GM23248 (cell line): ENCODE measurements around the gene RBBP8NL. TPM values are rescaled to one million over a fixed set of nuclear protein-coding genes. Genes with fewer than 3 reads are reported as not detected.

Experiments
- DNase-seq: peaks from one replicate; pipeline ENCODE4 v3.0.0-alpha.2; 2015
- H2AFZ ChIP-seq: fragments of 200-600 bp; sonication (generic); 2 replicates; pipeline ENCODE4 v1.6.1; 2016; ENCODE audit warnings: antibody characterized with exemption
- H3F3A ChIP-seq: fragments of 200-600 bp; sonication (generic); 2 replicates; pipeline ENCODE4 v1.6.1; 2016; ENCODE audit warnings: mild to moderate bottlenecking, antibody characterized with exemption, mixed run types; ENCODE audit not compliant: insufficient read depth
- H3K27ac ChIP-seq: fragments of 200-600 bp; sonication (generic); 2 replicates; pipeline ENCODE4 v1.5.1; 2016; ENCODE audit warnings: mild to moderate bottlenecking
- H3K27me3 ChIP-seq: fragments of 200-600 bp; sonication (generic); replicated peaks from 2 replicates; pipeline ENCODE4 v1.6.1; 2016; ENCODE audit warnings: mild to moderate bottlenecking; ENCODE audit not compliant: insufficient read depth
- H3K36me3 ChIP-seq: fragments of 200-600 bp; sonication (generic); 2 replicates; pipeline ENCODE4 v1.6.1; 2016; ENCODE audit warnings: low read depth, mild to moderate bottlenecking
- H3K4me1 ChIP-seq: fragments of 200-600 bp; sonication (generic); 2 replicates; pipeline ENCODE4 v1.6.1; 2016; ENCODE audit warnings: mild to moderate bottlenecking; ENCODE audit not compliant: insufficient read depth
- H3K4me2 ChIP-seq: fragments of 200-600 bp; sonication (generic); one replicate; pipeline ENCODE4 v1.6.1; 2016; ENCODE audit warnings: mild to moderate bottlenecking; ENCODE audit not compliant: unreplicated experiment
- H3K4me3 ChIP-seq: fragments of 200-600 bp; sonication (generic); 2 replicates; pipeline ENCODE4 v1.5.1; 2016; ENCODE audit warnings: mild to moderate bottlenecking
- H3K79me2 ChIP-seq: fragments of 200-600 bp; sonication (generic); 2 replicates; pipeline ENCODE4 v1.6.1; 2016; ENCODE audit warnings: mild to moderate bottlenecking; ENCODE audit not compliant: insufficient read depth
- H3K9ac ChIP-seq: fragments of 200-600 bp; sonication (generic); 2 replicates; pipeline ENCODE4 v1.6.1; 2016; ENCODE audit warnings: mild to moderate bottlenecking
- H3K9me2 ChIP-seq: fragments of 200-600 bp; sonication (generic); 2 replicates; pipeline ENCODE4 v1.6.1; 2016; ENCODE audit warnings: mixed run types, mild to moderate bottlenecking, moderate library complexity; ENCODE audit not compliant: insufficient read depth
- H3K9me3 ChIP-seq: fragments of 200-600 bp; sonication (generic); one replicate; pipeline ENCODE4 v1.6.1; 2017; ENCODE audit warnings: low read depth
- H4K20me1 ChIP-seq: fragments of 200-600 bp; sonication (generic); 2 replicates; pipeline ENCODE4 v1.6.0; 2016; ENCODE audit not compliant: insufficient read depth
- EZH2 ChIP-seq: fragments of 200-600 bp; sonication (generic); IDR thresholded peaks from 2 replicates; pipeline ENCODE4 v1.6.1; 2018; ENCODE audit warnings: antibody characterized with exemption, mild to moderate bottlenecking; ENCODE audit not compliant: insufficient read depth, poor library complexity, severe bottlenecking
- EZH2phosphoT487 ChIP-seq: fragments of 200-600 bp; sonication (generic); IDR thresholded peaks from 2 replicates; pipeline ENCODE4 v1.6.1; 2018; ENCODE audit warnings: antibody characterized with exemption, moderate library complexity, mild to moderate bottlenecking, low read depth; ENCODE audit not compliant: insufficient read depth
- WGBS, 2 experiments: methylation state at CpG; one replicate each; pipeline ENCODE4 v1.1.6; 2015 to 2017; ENCODE audit warnings: low lambda C conversion rate in 2 of 2, low coverage in 1 of 2; ENCODE audit errors: missing lambda C conversion rate in 2 of 2; 5-methylcytosine and 5-hydroxymethylcytosine counted together
- in situ Hi-C: fragments of 300-500 bp; cut with MboI; formaldehyde crosslinking; loops from 2 replicates; pipeline ENCODE4 v1.15.0; 2020
- polyA plus RNA-seq: library from polyadenylated mRNA; unstranded; fragments of >200 nt; fragmentation: Nextera tagmentation; extraction: Ambion mirVana; gene quantifications from 2 replicates; pipeline ENCODE4 v1.2.1, GENCODE V29; 2016
- total RNA-seq: library from RNA; depleted of rRNA; stranded (reverse); fragments of >200 nt; shearing (Covaris generic); gene quantifications from 2 replicates; pipeline ENCODE4 v1.2.3, GENCODE V29; 2014

RBBP8NL gene
- total and polyA plus RNA-seq, 2 experiments from 2014 or later, result not detected

DNA sequence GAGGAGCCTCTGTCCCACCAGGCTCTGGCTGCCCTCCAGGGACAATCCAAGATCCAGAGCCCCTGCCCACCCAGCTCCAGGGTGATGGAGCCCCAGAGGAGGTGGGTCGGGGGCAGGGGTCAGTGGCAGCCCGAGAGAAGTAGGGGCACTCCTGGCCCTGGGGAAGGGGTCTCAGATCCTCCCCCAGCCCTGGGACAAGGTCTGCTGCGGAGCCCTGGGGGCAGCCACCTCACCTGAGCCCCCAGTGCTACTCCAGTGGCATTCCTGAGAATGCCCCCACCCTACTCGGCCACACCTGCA is 57.6 kb downstream of the RBBP8NL start:
- Histone ChIP-seq H3K27me3 (peaks cover 9% of the 10 kb centered on the region; the same call in 1 of the 2 replicates), H3K36me3 (no peaks in the 10 kb centered on the region), H3K9me2 (no peaks in the 10 kb centered on the region), H3K4me2 (no peak overlapping the region), H3K9ac (no peak overlapping the region), H4K20me1 (no peaks in the 10 kb centered on the region), H3F3A (no peaks in the 10 kb centered on the region), H3K79me2 (no peaks in the 10 kb centered on the region), H2AFZ (no peak overlapping the region), H3K4me1 (peaks cover 21% of the 10 kb centered on the region), H3K9me3 (no peaks in the 10 kb centered on the region), H3K4me3 (no peak overlapping the region), H3K27ac (no peak overlapping the region)
- WGBS, 2 experiments, result 55 to 76% methylated on average over 2 to 4 of the region's 4 CpGs
- in situ Hi-C loops, result no loop called here
- no peak for DNase-seq
- TF ChIP-seq EZH2phosphoT487 (no peak), EZH2 (no peak)

- peak; percentile 71 for DNase-seq
- no peaks in the 10 kb centered on the region for H3K9me3 ChIP-seq
- H3K4me2 ChIP-seq, result peak overlapping the region; percentile 39
- no peaks in the 10 kb centered on the region for H3K9me2 ChIP-seq
- no peak overlapping the region for H3K27ac ChIP-seq
- H2AFZ ChIP-seq, result no peak overlapping the region
- H4K20me1 ChIP-seq, result no peaks in the 10 kb centered on the region
- no peaks in the 10 kb centered on the region for H3K36me3 ChIP-seq
- H3K4me3 ChIP-seq, result peak overlapping the region; percentile 4; the same call in 1 of the 2 replicates
- H3K4me1 ChIP-seq, result peaks cover 21% of the 10 kb centered on the region
- H3K9ac ChIP-seq, result no peak overlapping the region
- in situ Hi-C loops, result no loop called here
- no peaks in the 10 kb centered on the region for H3F3A ChIP-seq
- no peaks in the 10 kb centered on the region for H3K79me2 ChIP-seq
- WGBS, 2 experiments, result 16 to 17% methylated on average over 24 to 28 of the region's 28 CpGs
- TF ChIP-seq EZH2phosphoT487 (no peak), EZH2 (no peak)
- peaks cover 9% of the 10 kb centered on the region; the same call in 1 of the 2 replicates for H3K27me3 ChIP-seq
Measured at GRCh38 chr20:62368976-62369814, 58.1 kb downstream of the RBBP8NL start.

- peaks cover 21% of the 10 kb centered on the region for H3K4me1 ChIP-seq
- peak overlapping the region; percentile 39 for H3K4me2 ChIP-seq
- TF ChIP-seq EZH2 (no peak), EZH2phosphoT487 (no peak)
- peaks cover 9% of the 10 kb centered on the region; the same call in 1 of the 2 replicates for H3K27me3 ChIP-seq
- no peak overlapping the region for H3K27ac ChIP-seq
- no peaks in the 10 kb centered on the region for H3F3A ChIP-seq
- H3K4me3 ChIP-seq, result 0 out of 2 replicates have a peak overlapping the region, but pooled peaks have one; percentile 7
- H3K9ac ChIP-seq, result no peak overlapping the region
- H4K20me1 ChIP-seq, result no peaks in the 10 kb centered on the region
- H3K9me3 ChIP-seq, result no peaks in the 10 kb centered on the region
- H3K79me2 ChIP-seq, result no peaks in the 10 kb centered on the region
- H3K36me3 ChIP-seq, result no peaks in the 10 kb centered on the region
- 2 to 3% methylated on average over 11 to 15 of the region's 15 CpGs for WGBS, 2 experiments
- no peak for DNase-seq
- no peaks in the 10 kb centered on the region for H3K9me2 ChIP-seq
- in situ Hi-C loops, result no loop called here
- no peak overlapping the region for H2AFZ ChIP-seq
Measured at GRCh38 chr20:62368392-62368975, 58.9 kb downstream of the RBBP8NL start.

DNA sequence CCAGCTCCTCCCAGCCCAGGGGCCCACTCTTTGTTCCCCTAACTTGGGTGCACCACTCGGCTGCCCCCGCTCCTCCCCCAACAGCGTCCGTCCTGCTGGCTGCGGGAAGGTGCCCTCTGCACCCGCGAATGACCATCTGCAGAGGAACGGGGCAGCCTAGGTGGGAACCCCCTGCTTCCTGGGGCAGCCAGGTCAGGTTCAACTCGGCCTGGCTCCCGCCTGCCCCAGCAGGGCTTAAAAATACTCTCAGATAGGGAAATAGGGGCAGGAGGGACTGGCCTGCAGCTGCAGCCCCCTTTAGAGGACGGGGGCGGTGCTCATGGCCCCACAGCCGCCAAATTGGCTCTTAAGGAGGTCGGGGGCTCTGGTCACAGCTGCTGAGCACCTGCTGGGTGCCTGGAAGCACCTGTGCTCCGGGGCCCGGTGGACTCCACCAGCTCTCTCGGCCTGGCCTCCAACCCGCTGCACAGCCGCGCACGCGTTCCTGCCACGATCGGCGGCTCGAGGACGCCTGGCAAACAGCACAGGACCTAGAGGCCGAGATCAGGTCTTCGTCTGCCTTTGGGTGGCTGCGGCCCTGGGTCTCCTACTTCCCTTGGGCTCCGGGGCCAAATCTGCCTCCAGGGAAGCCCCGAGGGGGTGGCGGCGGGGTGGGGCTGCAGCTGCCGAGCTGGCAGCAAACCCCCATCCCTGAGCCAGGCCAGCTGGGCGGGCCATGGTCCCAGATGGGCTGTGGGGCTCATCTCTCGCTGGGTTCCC is 59.5 kb downstream of the RBBP8NL start:
- TF ChIP-seq EZH2phosphoT487 (no peak), EZH2 (peak; percentile 47)
- peaks cover 21% of the 10 kb centered on the region for H3K4me1 ChIP-seq

More for the DNA sequence above, 59.5 kb downstream of the RBBP8NL start:
- Histone ChIP-seq H3K27me3 (peaks cover 9% of the 10 kb centered on the region; the same call in 1 of the 2 replicates), H3K4me2 (peak overlapping the region; percentile 74), H3K27ac (no peak overlapping the region), H3K36me3 (no peaks in the 10 kb centered on the region), H3K79me2 (no peaks in the 10 kb centered on the region), H3K9me2 (no peaks in the 10 kb centered on the region), H2AFZ (no peak overlapping the region), H4K20me1 (no peaks in the 10 kb centered on the region), H3F3A (no peaks in the 10 kb centered on the region), H3K9ac (no peak overlapping the region), H3K4me3 (no peak overlapping the region), H3K9me3 (no peaks in the 10 kb centered on the region)
- 2 to 3% methylated on average over 32 to 37 of the region's 37 CpGs for whole genome bisulfite sequencing, 2 experiments
- DNase-seq, result no peak
- in situ Hi-C loops, result no loop called here
